GM12878 (cell line): Measurements from ENCODE around the gene AOPEP. TPM values are rescaled to one million over a fixed set of nuclear protein-coding genes. Genes with fewer than 3 reads are reported as not detected.

Experiments
- ATAC-seq: fragments of 200-7000 bp; cut with Tn5 transposase; 3 replicates; pipeline ENCODE4 v1.9.1; 2020; ENCODE audit warnings: mild to moderate bottlenecking, moderate library complexity
- BruUV-seq: library from RNA; stranded (reverse); fragments of 400-500 nt; replicated peaks from 2 replicates; lab custom pipeline; 2021; lab: Mats Ljungman, UMichigan
- CTCF ChIA-PET: fragments of 300-600 bp; sonication (Branson Sonifier 250); formaldehyde crosslinking; extraction: SDS; loops from one replicate; lab custom pipeline; 2021; ENCODE audit warnings: inconsistent platforms; lab: Yijun Ruan, JAX
- POLR2A ChIA-PET: fragments of 350-600 bp; formaldehyde crosslinking; extraction: SDS; loops from one replicate; lab custom pipeline; 2021; ENCODE audit warnings: inconsistent platforms; lab: Charles Lee
- RAD21 ChIA-PET: fragments of 300-600 bp; sonication (Branson Sonifier 250); formaldehyde crosslinking; loops from one replicate; lab custom pipeline; 2023; ENCODE audit warnings: antibody characterized with exemption; ENCODE audit not compliant: unreplicated experiment; lab: Charles Lee
- SMC1A ChIA-PET: fragments of 300-600 bp; sonication (Branson Sonifier 250); formaldehyde crosslinking; loops from one replicate; lab custom pipeline; 2023; ENCODE audit not compliant: unreplicated experiment, uncharacterized antibody; lab: Charles Lee
- DNase-seq: peaks from one replicate; pipeline ENCODE4 v3.0.0-alpha.2; 2011; ENCODE audit warnings: low read depth, low spot score
- FAIRE-seq: peaks from 3 replicates; lab custom pipeline; 2011; peaks lifted over from hg19 to GRCh38; lab: Jason Lieb, UNC
- H2AFZ ChIP-seq: 2 replicates; pipeline ENCODE4 v1.6.0; 2011; ENCODE audit warnings: low read depth, low read length, control low read depth; ENCODE audit not compliant: control insufficient read depth
- H3K27ac ChIP-seq: 2 replicates; pipeline ENCODE4 v1.5.1; 2011; ENCODE audit warnings: control low read depth; ENCODE audit not compliant: control insufficient read depth, insufficient read depth
- H3K27me3 ChIP-seq, 2 experiments: replicated peaks in 1 of 2; 2 replicates each; pipeline versions ENCODE4 v1.6.0 to v1.6.1; 2011; ENCODE audit warnings: low read length in 1 of 2; ENCODE audit not compliant: control insufficient read depth in 2 of 2, insufficient read depth in 2 of 2
- H3K36me3 ChIP-seq, 2 experiments: 2 replicates each; pipeline ENCODE4 v1.5.1; 2011; ENCODE audit warnings: low read length in 1 of 2; ENCODE audit not compliant: control insufficient read depth in 2 of 2, insufficient read depth in 2 of 2
- H3K4me1 ChIP-seq: 2 replicates; pipeline ENCODE4 v1.6.1; 2011; ENCODE audit warnings: mild to moderate bottlenecking, low read length, moderate library complexity, mixed read lengths; ENCODE audit not compliant: control insufficient read depth, insufficient read depth
- H3K4me2 ChIP-seq: 2 replicates; pipeline ENCODE4 v1.6.0; 2011; ENCODE audit warnings: control low read depth; ENCODE audit not compliant: control insufficient read depth, insufficient read depth
- H3K4me3 ChIP-seq: fragments of 200-600 bp; sonication (generic); 2 replicates; pipeline ENCODE4 v1.5.1; 2016
- H3K79me2 ChIP-seq: 2 replicates; pipeline ENCODE4 v1.6.0; 2011; ENCODE audit warnings: low read length; ENCODE audit not compliant: control insufficient read depth, insufficient read depth
- H3K9ac ChIP-seq: 2 replicates; pipeline ENCODE4 v1.8.0; 2011; ENCODE audit warnings: low read length, control low read depth, mixed read lengths; ENCODE audit not compliant: control insufficient read depth, insufficient read depth
- H3K9me3 ChIP-seq: replicated peaks from 3 replicates; pipeline ENCODE4 v1.5.1; 2011; ENCODE audit warnings: mild to moderate bottlenecking, low read length; ENCODE audit not compliant: control insufficient read depth, insufficient read depth
- H4K20me1 ChIP-seq: 2 replicates; pipeline ENCODE4 v1.6.0; 2011; ENCODE audit not compliant: control insufficient read depth, insufficient read depth
- ATF2 ChIP-seq: IDR thresholded peaks from 2 replicates; pipeline ENCODE4 v1.6.1; 2012; ENCODE audit warnings: low read length, inconsistent platforms
- CTCF ChIP-seq, 3 experiments: IDR thresholded peaks in 2 of 3; conservative IDR thresholded peaks in 1 of 3; 2 replicates each; pipeline ENCODE4 v1.5.1; 2011; ENCODE audit warnings: low read depth in 3 of 3, low read length in 3 of 3, mild to moderate bottlenecking in 3 of 3, control low read depth in 2 of 3, moderate library complexity in 2 of 3, inconsistent platforms in 1 of 3, mixed read lengths in 1 of 3; ENCODE audit not compliant: control insufficient read depth in 2 of 3, insufficient read depth in 1 of 3; ENCODE audit errors: extremely low read depth in 1 of 3
- KDM1A ChIP-seq: fragments of 200-600 bp; sonication (generic); IDR thresholded peaks from 2 replicates; pipeline ENCODE4 v1.6.1; 2016; ENCODE audit warnings: borderline replicate concordance
- LARP7 ChIP-seq: fragments of 450-650 bp; IDR thresholded peaks from 2 replicates; pipeline ENCODE4 v1.6.1; 2017; ENCODE audit warnings: mild to moderate bottlenecking
- MTA3 ChIP-seq: IDR thresholded peaks from 2 replicates; pipeline ENCODE4 v1.6.1; 2012; ENCODE audit warnings: low read length, inconsistent platforms, borderline replicate concordance
- MYC ChIP-seq: IDR thresholded peaks from 2 replicates; pipeline ENCODE4 v1.6.1; 2011; ENCODE audit warnings: mild to moderate bottlenecking, low read length, moderate library complexity, inconsistent platforms; ENCODE audit not compliant: insufficient read depth, insufficient replicate concordance, insufficient read length, severe bottlenecking
- NBN ChIP-seq: fragments of 450-650 bp; IDR thresholded peaks from 2 replicates; pipeline ENCODE4 v1.6.1; 2016
- NFXL1 ChIP-seq: fragments of 450-650 bp; IDR thresholded peaks from 2 replicates; pipeline ENCODE4 v1.6.1; 2017; ENCODE audit warnings: antibody characterized with exemption, mild to moderate bottlenecking, borderline replicate concordance
- NR2F1 ChIP-seq: fragments of 450-650 bp; conservative IDR thresholded peaks from 2 replicates; pipeline ENCODE4 v1.6.1; 2017; ENCODE audit warnings: mild to moderate bottlenecking
- PAX5 ChIP-seq: IDR thresholded peaks from 2 replicates; pipeline ENCODE4 v1.6.1; 2011; ENCODE audit warnings: low read depth, low read length, borderline replicate concordance
- SMC3 ChIP-seq: IDR thresholded peaks from 2 replicates; pipeline ENCODE4 v1.6.1; 2011; ENCODE audit warnings: low read length, improper control_type of control experiment, borderline replicate concordance
- ZNF24 ChIP-seq: fragments of 450-650 bp; IDR thresholded peaks from 2 replicates; pipeline ENCODE4 v1.6.1; 2017; ENCODE audit warnings: antibody characterized with exemption, mild to moderate bottlenecking
- WGBS: methylation state at CpG from one replicate; pipeline ENCODE4 v1.1.6; 2016; ENCODE audit warnings: low lambda C conversion rate; ENCODE audit not compliant: insufficient replicate concordance, insufficient coverage; ENCODE audit errors: missing lambda C conversion rate; 5-methylcytosine and 5-hydroxymethylcytosine counted together
- in situ Hi-C: fragments of 300-500 bp; cut with MboI; formaldehyde crosslinking; loops from 9 replicates; pipeline ENCODE4 v1.14.3; 2018; ENCODE audit warnings: mixed read lengths
- intact Hi-C: fragments of 100-400 bp; cut with micrococcal nuclease; formaldehyde crosslinking; loops from one replicate; pipeline ENCODE4 v1.14.2; 2022; ENCODE audit not compliant: unreplicated experiment
- polyA plus RNA-seq, 11 experiments: library from polyadenylated mRNA; depleted of rRNA in 4 of 11; unstranded in 6 of 11; stranded (reverse) in 5 of 11; fragments of >200 nt; fragmentation: Nextera tagmentation in 4 of 11; fragmentation: Illumina TruSeq in 1 of 11; extraction: Ambion mirVana in 4 of 11; extraction: Trizol in 1 of 11; gene quantifications; 1 replicate in 1 of 11; 2 replicates in 10 of 11; pipeline versions ENCODE4 v1.2.1 to v1.2.3, GENCODE V29; 2011 to 2016; ENCODE audit warnings: inconsistent platforms in 2 of 11, missing spikeins in 2 of 11, low read depth in 1 of 11
- total RNA-seq, 4 experiments: library from RNA; depleted of rRNA in 3 of 4; stranded (reverse); fragments of >200 nt in 3 of 4; fragmentation: Illumina TruSeq in 1 of 4; extraction: Trizol in 1 of 4; gene quantifications; 2 replicates each; pipeline versions ENCODE4 v1.2.1 to v1.2.3, GENCODE V29; 2013 to 2021
- TF ChIP-seq, protein P1 (sequence below): fragments of 450-650 bp; conservative IDR thresholded peaks from 2 replicates; pipeline ENCODE4 v1.6.1; 2017; ENCODE audit warnings: mild to moderate bottlenecking, moderate library complexity
- TF ChIP-seq, protein P2 (sequence below): fragments of 150-350 bp; IDR thresholded peaks from 2 replicates; pipeline ENCODE4 v1.6.1; 2016; ENCODE audit warnings: low read depth, low read length

Gene AOPEP
- total and polyA plus RNA-seq, 10 of the 15 experiments (the other 5 are each of a cell fraction or from before 2014, with no cell fraction given): 2.3 to 16.9 (median 10.1) TPM

DNA sequence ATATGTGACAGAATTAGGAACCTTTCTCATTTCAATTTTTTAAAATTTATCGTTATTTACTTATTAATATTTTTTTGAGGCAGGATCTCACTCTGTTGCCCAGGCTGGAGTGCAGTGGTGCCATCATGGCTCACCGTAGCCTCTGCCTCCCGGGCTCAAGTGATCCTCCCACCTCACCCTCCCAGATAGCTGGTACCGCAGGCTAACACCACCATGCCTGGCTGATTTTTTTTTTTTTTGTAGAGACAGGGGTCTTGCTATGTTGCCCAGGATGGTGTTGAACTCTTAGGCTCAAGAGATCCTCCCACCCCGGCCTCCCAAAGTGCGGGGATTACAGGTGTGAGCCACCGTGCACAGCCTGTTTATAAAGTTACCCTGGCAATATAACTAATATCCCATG, 275.2 kb downstream of the AOPEP start:
- no peaks in the 10 kb centered on the region for H3K27me3 ChIP-seq
- TF ChIP-seq, protein P1, sequence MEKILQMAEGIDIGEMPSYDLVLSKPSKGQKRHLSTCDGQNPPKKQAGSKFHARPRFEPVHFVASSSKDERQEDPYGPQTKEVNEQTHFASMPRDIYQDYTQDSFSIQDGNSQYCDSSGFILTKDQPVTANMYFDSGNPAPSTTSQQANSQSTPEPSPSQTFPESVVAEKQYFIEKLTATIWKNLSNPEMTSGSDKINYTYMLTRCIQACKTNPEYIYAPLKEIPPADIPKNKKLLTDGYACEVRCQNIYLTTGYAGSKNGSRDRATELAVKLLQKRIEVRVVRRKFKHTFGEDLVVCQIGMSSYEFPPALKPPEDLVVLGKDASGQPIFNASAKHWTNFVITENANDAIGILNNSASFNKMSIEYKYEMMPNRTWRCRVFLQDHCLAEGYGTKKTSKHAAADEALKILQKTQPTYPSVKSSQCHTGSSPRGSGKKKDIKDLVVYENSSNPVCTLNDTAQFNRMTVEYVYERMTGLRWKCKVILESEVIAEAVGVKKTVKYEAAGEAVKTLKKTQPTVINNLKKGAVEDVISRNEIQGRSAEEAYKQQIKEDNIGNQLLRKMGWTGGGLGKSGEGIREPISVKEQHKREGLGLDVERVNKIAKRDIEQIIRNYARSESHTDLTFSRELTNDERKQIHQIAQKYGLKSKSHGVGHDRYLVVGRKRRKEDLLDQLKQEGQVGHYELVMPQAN: no peak
- no peak for TF ChIP-seq CTCF (IDR thresholded peaks at IDR 0.05 in 2 of 3, conservative IDR thresholded peaks at IDR 0.05 in 1 of 3; ENCODE audit: control insufficient read depth in 2 of 3, extremely low read depth in 1 of 3, insufficient read depth in 1 of 3, low read depth in 3 of 3, low read length in 3 of 3)
- TF ChIP-seq MYC: no peak
- no peak for TF ChIP-seq SMC3
- TF ChIP-seq, protein P2, sequence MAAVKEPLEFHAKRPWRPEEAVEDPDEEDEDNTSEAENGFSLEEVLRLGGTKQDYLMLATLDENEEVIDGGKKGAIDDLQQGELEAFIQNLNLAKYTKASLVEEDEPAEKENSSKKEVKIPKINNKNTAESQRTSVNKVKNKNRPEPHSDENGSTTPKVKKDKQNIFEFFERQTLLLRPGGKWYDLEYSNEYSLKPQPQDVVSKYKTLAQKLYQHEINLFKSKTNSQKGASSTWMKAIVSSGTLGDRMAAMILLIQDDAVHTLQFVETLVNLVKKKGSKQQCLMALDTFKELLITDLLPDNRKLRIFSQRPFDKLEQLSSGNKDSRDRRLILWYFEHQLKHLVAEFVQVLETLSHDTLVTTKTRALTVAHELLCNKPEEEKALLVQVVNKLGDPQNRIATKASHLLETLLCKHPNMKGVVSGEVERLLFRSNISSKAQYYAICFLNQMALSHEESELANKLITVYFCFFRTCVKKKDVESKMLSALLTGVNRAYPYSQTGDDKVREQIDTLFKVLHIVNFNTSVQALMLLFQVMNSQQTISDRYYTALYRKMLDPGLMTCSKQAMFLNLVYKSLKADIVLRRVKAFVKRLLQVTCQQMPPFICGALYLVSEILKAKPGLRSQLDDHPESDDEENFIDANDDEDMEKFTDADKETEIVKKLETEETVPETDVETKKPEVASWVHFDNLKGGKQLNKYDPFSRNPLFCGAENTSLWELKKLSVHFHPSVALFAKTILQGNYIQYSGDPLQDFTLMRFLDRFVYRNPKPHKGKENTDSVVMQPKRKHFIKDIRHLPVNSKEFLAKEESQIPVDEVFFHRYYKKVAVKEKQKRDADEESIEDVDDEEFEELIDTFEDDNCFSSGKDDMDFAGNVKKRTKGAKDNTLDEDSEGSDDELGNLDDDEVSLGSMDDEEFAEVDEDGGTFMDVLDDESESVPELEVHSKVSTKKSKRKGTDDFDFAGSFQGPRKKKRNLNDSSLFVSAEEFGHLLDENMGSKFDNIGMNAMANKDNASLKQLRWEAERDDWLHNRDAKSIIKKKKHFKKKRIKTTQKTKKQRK: no peak
- TF ChIP-seq PAX5: no peak
- TF ChIP-seq KDM1A: no peak
- no peak for TF ChIP-seq NBN
- no peak for TF ChIP-seq ZNF24
- TF ChIP-seq MTA3: no peak
- TF ChIP-seq ATF2: no peak
- TF ChIP-seq LARP7: no peak
- no peak for TF ChIP-seq NFXL1
- no peak for TF ChIP-seq NR2F1

More for the DNA sequence above, 275.2 kb downstream of the AOPEP start:
- Histone ChIP-seq H3K79me2 (no peaks in the 10 kb centered on the region; the same call in 1 of the 2 replicates), H3K9ac (no peak overlapping the region), H3K4me3 (no peak overlapping the region), H3K4me2 (no peak overlapping the region), H2AFZ (no peak overlapping the region), H3K9me3 (no peaks in the 10 kb centered on the region), H3K4me1 (no peaks in the 10 kb centered on the region; the same call in 1 of the 2 replicates), H4K20me1 (no peaks in the 10 kb centered on the region), H3K36me3 (no peaks in the 10 kb centered on the region), H3K27ac (no peak overlapping the region)
- RAD21 ChIA-PET: no interaction called here
- POLR2A ChIA-PET: no interaction called here
- SMC1A ChIA-PET: no interaction called here
- FAIRE-seq (no peak), ATAC-seq (no peak), DNase-seq (no peak)
- WGBS: 82% methylated on average over 7 of the region's 7 CpGs
- BruUV-seq: no TSS peak
- CTCF ChIA-PET: interaction anchor here (0.7 kb wide), 1 partner anchor 201 kb away, joined by 3 read pairs; no protein-coding TSS in a partner anchor
- intact Hi-C loops (loop anchor here (10.0 kb wide), 1 partner anchor 217 kb away; no protein-coding TSS in a partner anchor), in situ Hi-C loops (no loop called here)
